HCT116 (cell line): ENCODE measurements around the gene FZR1. TPM values are rescaled to one million over a fixed set of nuclear protein-coding genes. Genes with fewer than 3 reads are reported as not detected.

Source experiments
- ATAC-seq: fragments of 200-7000 bp; cut with Tn5 transposase; 2 replicates; pipeline ENCODE4 v1.9.1; 2020; ENCODE audit warnings: mild to moderate bottlenecking, moderate library complexity
- BruUV-seq: library from RNA; stranded (reverse); fragments of 400-500 nt; replicated peaks from 2 replicates; lab custom pipeline; 2021; lab: Mats Ljungman, UMichigan
- CTCF ChIA-PET: fragments of 300-600 bp; sonication (Branson Sonifier 250); formaldehyde crosslinking; loops from one replicate; lab custom pipeline; 2021; ENCODE audit warnings: antibody characterized with exemption; lab: Charles Lee
- POLR2A ChIA-PET: fragments of 300-600, 350-600 bp; sonication (Branson Sonifier 250); formaldehyde crosslinking; loops from one replicate; lab custom pipeline; 2021; ENCODE audit warnings: antibody characterized with exemption; lab: Charles Lee
- RAD21 ChIA-PET, 2 experiments: fragments of 300-600 bp; sonication (Branson Sonifier 250); formaldehyde crosslinking; loops; one replicate each; lab custom pipeline; 2023; ENCODE audit warnings: low total read pairs in 2 of 2; ENCODE audit not compliant: uncharacterized antibody in 2 of 2, unreplicated experiment in 2 of 2, low non-redundant PET in 1 of 2; lab: Charles Lee
- DNase-seq: peaks from one replicate; pipeline ENCODE4 v3.0.0-alpha.2; 2010; ENCODE audit warnings: low read depth, low spot score
- H2AFZ ChIP-seq: fragments of 200-600 bp; shearing (Covaris generic), sonication (generic); 2 replicates; pipeline ENCODE4 v1.6.1; 2017; ENCODE audit warnings: low read depth, mixed run types, mixed read lengths, antibody characterized with exemption, low read length; ENCODE audit not compliant: poor library complexity, severe bottlenecking
- H3K27ac ChIP-seq: 2 replicates; pipeline ENCODE4 v1.5.1; 2012; ENCODE audit warnings: low read depth, low read length
- H3K27me3 ChIP-seq: fragments of 200-600 bp; sonication (generic); 2 replicates; pipeline ENCODE4 v1.6.1; 2016; ENCODE audit warnings: mixed run types, low read length, mixed read lengths; ENCODE audit not compliant: insufficient read depth
- H3K36me3 ChIP-seq, 2 experiments: fragments of 200-500 bp in 1 of 2; fragments of 200-600 bp in 1 of 2; sonication (Bioruptor generic) in 1 of 2; sonication (generic) in 1 of 2; 2 replicates each; pipeline versions ENCODE4 v1.5.1 to v1.6.1; 2014 to 2016; ENCODE audit warnings: low read length in 2 of 2, inconsistent platforms in 1 of 2, mixed read lengths in 1 of 2, mixed run types in 1 of 2; ENCODE audit not compliant: insufficient read depth in 2 of 2, control insufficient read depth in 1 of 2
- H3K4me1 ChIP-seq, 2 experiments: fragments of 200-600 bp in 1 of 2; sonication (generic) in 1 of 2; 2 replicates each; pipeline versions ENCODE4 v1.5.1 to v1.6.1; 2012 to 2017; ENCODE audit warnings: low read length in 2 of 2, inconsistent platforms in 1 of 2, mild to moderate bottlenecking in 1 of 2, mixed read lengths in 1 of 2, mixed run types in 1 of 2, moderate library complexity in 1 of 2; ENCODE audit not compliant: insufficient read depth in 2 of 2, control insufficient read depth in 1 of 2
- H3K4me2 ChIP-seq: fragments of 200-600 bp; sonication (generic); 2 replicates; pipeline ENCODE4 v1.6.1; 2017; ENCODE audit warnings: mixed run types, low read length, mixed read lengths
- H3K4me3 ChIP-seq, 2 experiments: fragments of 200-600 bp in 1 of 2; sonication (generic) in 1 of 2; replicated peaks in 1 of 2; 2 replicates each; pipeline ENCODE4 v1.5.1; 2011 to 2016; ENCODE audit warnings: low read length in 2 of 2, control low read depth in 1 of 2, low read depth in 1 of 2, mild to moderate bottlenecking in 1 of 2, mixed read lengths in 1 of 2, mixed run types in 1 of 2
- H3K79me2 ChIP-seq: fragments of 200-600 bp; sonication (generic); 2 replicates; pipeline ENCODE4 v1.6.1; 2017; ENCODE audit warnings: mild to moderate bottlenecking, mixed run types, low read length, moderate library complexity, mixed read lengths; ENCODE audit not compliant: insufficient read depth
- H3K9ac ChIP-seq: fragments of 200-600 bp; sonication (generic); 2 replicates; pipeline ENCODE4 v1.6.1; 2016; ENCODE audit warnings: low read length, mixed read lengths
- H3K9me2 ChIP-seq: fragments of 200-600 bp; sonication (generic), shearing (Covaris generic); 2 replicates; pipeline ENCODE4 v1.6.1; 2017; ENCODE audit warnings: mixed run types, mild to moderate bottlenecking, moderate library complexity; ENCODE audit not compliant: insufficient read depth
- H3K9me3 ChIP-seq, 2 experiments: fragments of 200-500 bp in 1 of 2; fragments of 200-600 bp in 1 of 2; sonication (Bioruptor generic) in 1 of 2; sonication (generic) in 1 of 2; 2 replicates each; pipeline ENCODE4 v1.6.1; 2014 to 2017; ENCODE audit warnings: low read length in 2 of 2, mixed read lengths in 2 of 2, inconsistent platforms in 1 of 2, low read depth in 1 of 2, mild to moderate bottlenecking in 1 of 2, mixed run types in 1 of 2, moderate library complexity in 1 of 2; ENCODE audit not compliant: control insufficient read depth in 1 of 2, insufficient read depth in 1 of 2
- H4K20me1 ChIP-seq: fragments of 200-600 bp; sonication (generic), shearing (Covaris generic); 2 replicates; pipeline ENCODE4 v1.6.1; 2017; ENCODE audit warnings: mixed run types, mild to moderate bottlenecking, moderate library complexity; ENCODE audit not compliant: insufficient read depth
- ATF3 ChIP-seq: IDR thresholded peaks from 2 replicates; pipeline ENCODE4 v1.6.1; 2012
- CBX3 ChIP-seq: IDR thresholded peaks from 2 replicates; pipeline ENCODE4 v1.6.1; 2012; ENCODE audit warnings: low read depth
- CTCF ChIP-seq, 3 experiments: fragments of 200-600 bp in 1 of 3; sonication (generic) in 1 of 3; IDR thresholded peaks in 2 of 3; conservative IDR thresholded peaks in 1 of 3; 2 replicates each; pipeline ENCODE4 v1.5.1; 2012 to 2017; ENCODE audit warnings: low read depth in 2 of 3, low read length in 2 of 3, antibody characterized with exemption in 1 of 3, borderline replicate concordance in 1 of 3, control low read depth in 1 of 3, mild to moderate bottlenecking in 1 of 3, mixed read lengths in 1 of 3, mixed run types in 1 of 3, moderate library complexity in 1 of 3; ENCODE audit not compliant: insufficient read depth in 1 of 3
- EGR1 ChIP-seq: IDR thresholded peaks from 2 replicates; pipeline ENCODE4 v1.6.1; 2012; ENCODE audit warnings: low read depth
- ELF1 ChIP-seq: IDR thresholded peaks from 2 replicates; pipeline ENCODE4 v1.6.1; 2012; ENCODE audit warnings: low read depth, borderline replicate concordance
- EZH2phosphoT487 ChIP-seq: fragments of 200-600 bp; IDR thresholded peaks from 2 replicates; pipeline ENCODE4 v1.6.1; 2018; ENCODE audit warnings: antibody characterized with exemption, borderline replicate concordance
- FOSL1 ChIP-seq: IDR thresholded peaks from 2 replicates; pipeline ENCODE4 v1.6.1; 2012; ENCODE audit warnings: low read depth
- JUND ChIP-seq: IDR thresholded peaks from 2 replicates; pipeline ENCODE4 v1.6.1; 2012
- POLR2A ChIP-seq: IDR thresholded peaks from 2 replicates; pipeline ENCODE4 v1.7.0; 2011; ENCODE audit warnings: borderline replicate concordance; ENCODE audit not compliant: insufficient read depth, insufficient read length; ENCODE audit errors: extremely low read depth
- SIN3A ChIP-seq: IDR thresholded peaks from 2 replicates; pipeline ENCODE4 v1.6.1; 2012; ENCODE audit warnings: low read depth
- SP1 ChIP-seq: IDR thresholded peaks from 2 replicates; pipeline ENCODE4 v1.6.1; 2012; ENCODE audit warnings: low read depth
- SRF ChIP-seq: IDR thresholded peaks from 2 replicates; pipeline ENCODE4 v1.6.1; 2012; ENCODE audit warnings: low read depth
- YY1 ChIP-seq: IDR thresholded peaks from 2 replicates; pipeline ENCODE4 v1.6.1; 2011; ENCODE audit warnings: low read length, low read depth, moderate library complexity, mild to moderate bottlenecking; ENCODE audit not compliant: insufficient replicate concordance; ENCODE audit errors: extremely low read depth
- ZFX ChIP-seq: fragments of 450-650 bp; IDR thresholded peaks from 2 replicates; pipeline ENCODE4 v1.6.1; 2017
- ZNF274 ChIP-seq: fragments of 200-500 bp; sonication (Bioruptor generic); IDR thresholded peaks from 2 replicates; pipeline ENCODE4 v1.6.1; 2014; ENCODE audit warnings: mild to moderate bottlenecking, low read depth, low read length, inconsistent platforms
- intact Hi-C: fragments of 100-400 bp; cut with micrococcal nuclease; formaldehyde crosslinking; loops from 2 replicates; pipeline ENCODE4 v1.10.0; 2022
- total RNA-seq: library from RNA; stranded (reverse); gene quantifications from one replicate; pipeline ENCODE4 v1.2.1, GENCODE V29; 2021; ENCODE audit not compliant: unreplicated experiment

The FZR1 gene
- total RNA-seq, 1 experiment from 2014 or later: 60.3 TPM

GRCh38 chr19:3531716-3532115 lies 25.6 kb downstream of the FZR1 start:
- no peaks in the 10 kb centered on the region for H3K27me3 ChIP-seq
- intact Hi-C loops: no loop called here
- H4K20me1 ChIP-seq: no peaks in the 10 kb centered on the region
- H3K79me2 ChIP-seq: no peaks in the 10 kb centered on the region
- H2AFZ ChIP-seq: no peak overlapping the region
- ATAC-seq (no peak), DNase-seq (no peak)
- H3K4me2 ChIP-seq: no peak overlapping the region
- peaks cover 11 to 35% of the 10 kb centered on the region in 2 experiments; a peak in 3 of 4 replicates for H3K36me3 ChIP-seq
- no peak overlapping the region for H3K4me3 ChIP-seq
- POLR2A ChIA-PET: no interaction called here
- H3K9ac ChIP-seq: no peak overlapping the region
- RAD21 ChIA-PET: no interaction called here
- CTCF ChIA-PET: no interaction called here
- H3K9me3 ChIP-seq: no peaks in the 10 kb centered on the region
- no peaks in the 10 kb centered on the region for H3K9me2 ChIP-seq
- TF ChIP-seq POLR2A (no peak), SP1 (no peak), ZNF274 (no peak), JUND (no peak), SRF (no peak), SIN3A (no peak), CTCF (IDR thresholded peaks at IDR 0.05 in 2 of 3, conservative IDR thresholded peaks at IDR 0.05 in 1 of 3; ENCODE audit: borderline replicate concordance in 1 of 3, insufficient read depth in 1 of 3, low read depth in 2 of 3, low read length in 2 of 3) (no peak), ELF1 (no peak), FOSL1 (no peak), YY1 (no peak), ZFX (no peak), EGR1 (no peak), ATF3 (no peak), EZH2phosphoT487 (no peak), CBX3 (no peak)
- TF ChIP-seq, all 23 proteins: peak for 0
- H3K27ac ChIP-seq: no peak overlapping the region
- no TSS peak for BruUV-seq
- no peaks in the 10 kb centered on the region for H3K4me1 ChIP-seq
